Measurements from ENCODE around the gene NCKAP5. TPM values are rescaled to one million over a fixed set of nuclear protein-coding genes. Genes with fewer than 3 reads are reported as not detected.

NCKAP5 gene
- total and polyA plus RNA-seq, 2 of the 13 experiments (the other 11 are each of a cell fraction or from before 2014, with no cell fraction given): 0.01 TPM; not detected in 1

DNA sequence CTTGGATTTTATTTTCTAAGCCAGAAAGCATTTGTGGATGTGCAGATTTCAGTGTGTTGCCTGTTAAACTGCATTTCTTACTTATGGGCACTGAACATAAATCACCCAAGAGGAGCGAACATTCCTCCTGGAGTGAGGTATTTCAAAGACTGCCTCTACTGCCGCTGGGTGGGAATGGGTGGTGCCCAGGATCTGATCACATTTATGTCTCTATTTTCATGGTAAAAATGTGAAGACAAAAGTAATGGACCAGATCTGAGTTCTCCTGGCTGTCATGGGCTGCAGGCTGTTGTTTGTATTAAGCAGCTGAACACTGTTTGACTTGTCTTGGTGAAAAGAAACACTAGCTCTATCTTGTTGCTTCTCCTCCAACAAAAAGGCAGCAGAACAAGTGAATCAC is 251.7 kb downstream of the NCKAP5 start:
- H3K27ac ChIP-seq (ENCODE audit: extremely low read length, insufficient read depth, low read length): no peak overlapping the region
- intact Hi-C loops (cut with micrococcal nuclease; ENCODE audit: unreplicated experiment) (no loop called here), in situ Hi-C loops (cut with HindIII; ENCODE audit: extremely low pct_ligation_motif_present, low pct_unique_long_range_greater_than_20kb) (no loop called here)
- no peaks in the 10 kb centered on the region for H4K20me1 ChIP-seq (ENCODE audit: insufficient read depth, low read length)
- CTCF ChIA-PET (ENCODE audit: low intra/inter-chr PET ratio, low total read pairs): no interaction called here
- H3K9ac ChIP-seq (ENCODE audit: insufficient read depth, low read depth, low read length): no peak overlapping the region
- H3K4me3 ChIP-seq (replicated peaks in 1 of 3; ENCODE audit: insufficient read depth in 1 of 3, low read depth in 2 of 3, low read length in 3 of 3): no peak overlapping the region
- WGBS (ENCODE audit: low lambda C conversion rate): 8% methylated on average over 2 of the region's 2 CpGs
- H3K27me3 ChIP-seq (ENCODE audit: control insufficient read depth in 1 of 2, insufficient read depth in 2 of 2, low read length in 2 of 2): no peaks in the 10 kb centered on the region
- POLR2A ChIA-PET: no interaction called here
- no peak overlapping the region for H3K4me2 ChIP-seq (ENCODE audit: low read depth, low read length)
- no TSS peak for BruUV-seq (replicated peaks)
- no peaks in the 10 kb centered on the region for H3K79me2 ChIP-seq (ENCODE audit: insufficient read depth, low read length)
- ATAC-seq (no peak), FAIRE-seq (no peak), DNase-seq (ENCODE audit: low spot score) (no peak)
- H3K36me3 ChIP-seq (replicated peaks in 1 of 2; ENCODE audit: control insufficient read depth in 1 of 2, insufficient read depth in 2 of 2, low read length in 2 of 2): no peaks in the 10 kb centered on the region
- H3K4me1 ChIP-seq (ENCODE audit: insufficient read depth, low read length): no peaks in the 10 kb centered on the region
- peaks cover 29% of the 10 kb centered on the region for H3K9me3 ChIP-seq (ENCODE audit: low read length)
- H2AFZ ChIP-seq (ENCODE audit: low read length): no peak overlapping the region
- TF ChIP-seq ZSCAN12 (CRISPR knock-in tag; IDR thresholded peaks at IDR 0.05) (no peak), CENPX (CRISPR knock-in tag; IDR thresholded peaks at IDR 0.05) (no peak), ESRRA (CRISPR knock-in tag; IDR thresholded peaks at IDR 0.05; ENCODE audit: low read depth) (no peak), TBP (CRISPR knock-in tag; IDR thresholded peaks at IDR 0.05) (no peak), SNAI1 (CRISPR knock-in tag; IDR thresholded peaks at IDR 0.05; ENCODE audit: borderline replicate concordance) (no peak), ZBTB3 (CRISPR knock-in tag; IDR thresholded peaks at IDR 0.05; ENCODE audit: borderline replicate concordance, low read depth) (no peak), RXRA (CRISPR knock-in tag; IDR thresholded peaks at IDR 0.05) (no peak), ZNF598 (CRISPR knock-in tag; IDR thresholded peaks at IDR 0.05; ENCODE audit: borderline replicate concordance) (no peak)
- TF ChIP-seq, protein P1, sequence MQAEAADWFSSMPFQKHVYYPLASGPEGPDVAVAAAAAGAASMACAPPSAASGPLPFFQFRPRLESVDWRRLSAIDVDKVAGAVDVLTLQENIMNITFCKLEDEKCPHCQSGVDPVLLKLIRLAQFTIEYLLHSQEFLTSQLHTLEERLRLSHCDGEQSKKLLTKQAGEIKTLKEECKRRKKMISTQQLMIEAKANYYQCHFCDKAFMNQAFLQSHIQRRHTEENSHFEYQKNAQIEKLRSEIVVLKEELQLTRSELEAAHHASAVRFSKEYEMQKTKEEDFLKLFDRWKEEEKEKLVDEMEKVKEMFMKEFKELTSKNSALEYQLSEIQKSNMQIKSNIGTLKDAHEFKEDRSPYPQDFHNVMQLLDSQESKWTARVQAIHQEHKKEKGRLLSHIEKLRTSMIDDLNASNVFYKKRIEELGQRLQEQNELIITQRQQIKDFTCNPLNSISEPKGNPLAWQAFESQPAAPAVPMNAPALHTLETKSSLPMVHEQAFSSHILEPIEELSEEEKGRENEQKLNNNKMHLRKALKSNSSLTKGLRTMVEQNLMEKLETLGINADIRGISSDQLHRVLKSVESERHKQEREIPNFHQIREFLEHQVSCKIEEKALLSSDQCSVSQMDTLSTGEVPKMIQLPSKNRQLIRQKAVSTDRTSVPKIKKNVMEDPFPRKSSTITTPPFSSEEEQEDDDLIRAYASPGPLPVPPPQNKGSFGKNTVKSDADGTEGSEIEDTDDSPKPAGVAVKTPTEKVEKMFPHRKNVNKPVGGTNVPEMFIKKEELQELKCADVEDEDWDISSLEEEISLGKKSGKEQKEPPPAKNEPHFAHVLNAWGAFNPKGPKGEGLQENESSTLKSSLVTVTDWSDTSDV (CRISPR knock-in tag; IDR thresholded peaks at IDR 0.05): no peak
- TF ChIP-seq, protein P2, sequence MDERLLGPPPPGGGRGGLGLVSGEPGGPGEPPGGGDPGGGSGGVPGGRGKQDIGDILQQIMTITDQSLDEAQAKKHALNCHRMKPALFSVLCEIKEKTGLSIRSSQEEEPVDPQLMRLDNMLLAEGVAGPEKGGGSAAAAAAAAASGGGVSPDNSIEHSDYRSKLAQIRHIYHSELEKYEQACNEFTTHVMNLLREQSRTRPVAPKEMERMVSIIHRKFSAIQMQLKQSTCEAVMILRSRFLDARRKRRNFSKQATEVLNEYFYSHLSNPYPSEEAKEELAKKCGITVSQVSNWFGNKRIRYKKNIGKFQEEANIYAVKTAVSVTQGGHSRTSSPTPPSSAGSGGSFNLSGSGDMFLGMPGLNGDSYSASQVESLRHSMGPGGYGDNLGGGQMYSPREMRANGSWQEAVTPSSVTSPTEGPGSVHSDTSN (CRISPR knock-in tag; IDR thresholded peaks at IDR 0.05): no peak
- TF ChIP-seq, protein P3, sequence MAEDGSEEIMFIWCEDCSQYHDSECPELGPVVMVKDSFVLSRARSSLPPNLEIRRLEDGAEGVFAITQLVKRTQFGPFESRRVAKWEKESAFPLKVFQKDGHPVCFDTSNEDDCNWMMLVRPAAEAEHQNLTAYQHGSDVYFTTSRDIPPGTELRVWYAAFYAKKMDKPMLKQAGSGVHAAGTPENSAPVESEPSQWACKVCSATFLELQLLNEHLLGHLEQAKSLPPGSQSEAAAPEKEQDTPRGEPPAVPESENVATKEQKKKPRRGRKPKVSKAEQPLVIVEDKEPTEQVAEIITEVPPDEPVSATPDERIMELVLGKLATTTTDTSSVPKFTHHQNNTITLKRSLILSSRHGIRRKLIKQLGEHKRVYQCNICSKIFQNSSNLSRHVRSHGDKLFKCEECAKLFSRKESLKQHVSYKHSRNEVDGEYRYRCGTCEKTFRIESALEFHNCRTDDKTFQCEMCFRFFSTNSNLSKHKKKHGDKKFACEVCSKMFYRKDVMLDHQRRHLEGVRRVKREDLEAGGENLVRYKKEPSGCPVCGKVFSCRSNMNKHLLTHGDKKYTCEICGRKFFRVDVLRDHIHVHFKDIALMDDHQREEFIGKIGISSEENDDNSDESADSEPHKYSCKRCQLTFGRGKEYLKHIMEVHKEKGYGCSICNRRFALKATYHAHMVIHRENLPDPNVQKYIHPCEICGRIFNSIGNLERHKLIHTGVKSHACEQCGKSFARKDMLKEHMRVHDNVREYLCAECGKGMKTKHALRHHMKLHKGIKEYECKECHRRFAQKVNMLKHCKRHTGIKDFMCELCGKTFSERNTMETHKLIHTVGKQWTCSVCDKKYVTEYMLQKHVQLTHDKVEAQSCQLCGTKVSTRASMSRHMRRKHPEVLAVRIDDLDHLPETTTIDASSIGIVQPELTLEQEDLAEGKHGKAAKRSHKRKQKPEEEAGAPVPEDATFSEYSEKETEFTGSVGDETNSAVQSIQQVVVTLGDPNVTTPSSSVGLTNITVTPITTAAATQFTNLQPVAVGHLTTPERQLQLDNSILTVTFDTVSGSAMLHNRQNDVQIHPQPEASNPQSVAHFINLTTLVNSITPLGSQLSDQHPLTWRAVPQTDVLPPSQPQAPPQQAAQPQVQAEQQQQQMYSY (CRISPR knock-in tag; IDR thresholded peaks at IDR 0.05): no peak
- TF ChIP-seq, protein P4, sequence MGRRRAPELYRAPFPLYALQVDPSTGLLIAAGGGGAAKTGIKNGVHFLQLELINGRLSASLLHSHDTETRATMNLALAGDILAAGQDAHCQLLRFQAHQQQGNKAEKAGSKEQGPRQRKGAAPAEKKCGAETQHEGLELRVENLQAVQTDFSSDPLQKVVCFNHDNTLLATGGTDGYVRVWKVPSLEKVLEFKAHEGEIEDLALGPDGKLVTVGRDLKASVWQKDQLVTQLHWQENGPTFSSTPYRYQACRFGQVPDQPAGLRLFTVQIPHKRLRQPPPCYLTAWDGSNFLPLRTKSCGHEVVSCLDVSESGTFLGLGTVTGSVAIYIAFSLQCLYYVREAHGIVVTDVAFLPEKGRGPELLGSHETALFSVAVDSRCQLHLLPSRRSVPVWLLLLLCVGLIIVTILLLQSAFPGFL (CRISPR knock-in tag; IDR thresholded peaks at IDR 0.05): no peak
- TF ChIP-seq, protein P5, sequence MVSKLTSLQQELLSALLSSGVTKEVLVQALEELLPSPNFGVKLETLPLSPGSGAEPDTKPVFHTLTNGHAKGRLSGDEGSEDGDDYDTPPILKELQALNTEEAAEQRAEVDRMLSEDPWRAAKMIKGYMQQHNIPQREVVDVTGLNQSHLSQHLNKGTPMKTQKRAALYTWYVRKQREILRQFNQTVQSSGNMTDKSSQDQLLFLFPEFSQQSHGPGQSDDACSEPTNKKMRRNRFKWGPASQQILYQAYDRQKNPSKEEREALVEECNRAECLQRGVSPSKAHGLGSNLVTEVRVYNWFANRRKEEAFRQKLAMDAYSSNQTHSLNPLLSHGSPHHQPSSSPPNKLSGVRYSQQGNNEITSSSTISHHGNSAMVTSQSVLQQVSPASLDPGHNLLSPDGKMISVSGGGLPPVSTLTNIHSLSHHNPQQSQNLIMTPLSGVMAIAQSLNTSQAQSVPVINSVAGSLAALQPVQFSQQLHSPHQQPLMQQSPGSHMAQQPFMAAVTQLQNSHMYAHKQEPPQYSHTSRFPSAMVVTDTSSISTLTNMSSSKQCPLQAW (CRISPR knock-in tag; IDR thresholded peaks at IDR 0.05): no peak

All from HepG2 (cell line).